Measurements from ENCODE around the gene ITGA2.

- TF ChIP-seq EZH2 (IDR thresholded peaks at IDR 0.05; ENCODE audit: insufficient read depth, poor library complexity, severe bottlenecking) (no peak), EZH2phosphoT487 (IDR thresholded peaks at IDR 0.05; ENCODE audit: insufficient read depth, low read depth) (no peak)
These were observed 101.1 kb downstream of the ITGA2 start for GRCh38 chr5:53090229-53090628.

Data from GM23248 (cell line).